ENCODE measurements around the gene CPN1.

GRCh38 chr10:100122780-100123179 lies 41.1 kb upstream of the CPN1 start:
- no peak for TF ChIP-seq JUN (IDR thresholded peaks at IDR 0.05; ENCODE audit: borderline replicate concordance, insufficient read depth, insufficient read length, low read depth)
- no peak for TF ChIP-seq EZH2 (IDR thresholded peaks at IDR 0.05; ENCODE audit: borderline replicate concordance, low read depth, low read length, severe bottlenecking)
- no peak for TF ChIP-seq CTCF (IDR thresholded peaks at IDR 0.05; ENCODE audit: extremely low read depth in 1 of 2, insufficient read depth in 1 of 2, low read depth in 1 of 2, low read length in 2 of 2)
- no peak for TF ChIP-seq POLR2A (IDR thresholded peaks at IDR 0.05; ENCODE audit: low read depth, low read length)
- TF ChIP-seq MAX (IDR thresholded peaks at IDR 0.05; ENCODE audit: insufficient read depth, insufficient read length), result no peak
